Heart left ventricle (tissue), 13 donors: Measurements from ENCODE around the gene GCNT4.

Experiments
- POLR2A ChIP-seq, 2 donors: fragments of 450-650 bp; IDR thresholded peaks; one replicate each; pipeline ENCODE4 v1.6.1; 2017; ENCODE audit warnings: antibody characterized with exemption in 2 of 2, mild to moderate bottlenecking in 2 of 2, moderate library complexity in 2 of 2
- TF ChIP-seq, protein P1 (sequence below), 12 donors: fragments of 200-600 bp; sonication (generic) in 4 of 12; IDR thresholded peaks; one replicate each; pipeline versions ENCODE4 v1.5.0 to v1.8.0; 2018 to 2022; ENCODE audit warnings: antibody characterized with exemption in 12 of 12, mild to moderate bottlenecking in 5 of 12
- donor health status: ischemic (EF 13 %, LVEDD 7.1; RV severe dilation, severe dysfunction).
- donor health status: DM: no; HTN: yes; CAD: no.
- donor health status: DM: no; HTN: no; CAD: no.
- donor health status: ischemic (EF 25% LVEDD 6.9; RV normal size, moderate dysfunction).
- donor health status: ischemic (EF 25% LVEDD 5.7; RV mildly dilated, moderate dysfunction).
- donor health status: ischemic (EF 35%, LVEDD 5.7; RV mildly dilated, moderate dysfunction).
- donor health status: nonischemic (EF 11% LVEDD 7.7; RV severe dilation, severe dysfunction).
- donor health status: DM: yes; HTN: yes; CAD: no.
- donor health status: PGD.
- donor health status: ischemic (EF 29% LVEDD 5.4; RV normal size, mild dysfunction).
- donor health status: nonischemic (EF 23%, LVEDD 6.1; RV moderate dilation, normal function).

- TF ChIP-seq, protein P1, sequence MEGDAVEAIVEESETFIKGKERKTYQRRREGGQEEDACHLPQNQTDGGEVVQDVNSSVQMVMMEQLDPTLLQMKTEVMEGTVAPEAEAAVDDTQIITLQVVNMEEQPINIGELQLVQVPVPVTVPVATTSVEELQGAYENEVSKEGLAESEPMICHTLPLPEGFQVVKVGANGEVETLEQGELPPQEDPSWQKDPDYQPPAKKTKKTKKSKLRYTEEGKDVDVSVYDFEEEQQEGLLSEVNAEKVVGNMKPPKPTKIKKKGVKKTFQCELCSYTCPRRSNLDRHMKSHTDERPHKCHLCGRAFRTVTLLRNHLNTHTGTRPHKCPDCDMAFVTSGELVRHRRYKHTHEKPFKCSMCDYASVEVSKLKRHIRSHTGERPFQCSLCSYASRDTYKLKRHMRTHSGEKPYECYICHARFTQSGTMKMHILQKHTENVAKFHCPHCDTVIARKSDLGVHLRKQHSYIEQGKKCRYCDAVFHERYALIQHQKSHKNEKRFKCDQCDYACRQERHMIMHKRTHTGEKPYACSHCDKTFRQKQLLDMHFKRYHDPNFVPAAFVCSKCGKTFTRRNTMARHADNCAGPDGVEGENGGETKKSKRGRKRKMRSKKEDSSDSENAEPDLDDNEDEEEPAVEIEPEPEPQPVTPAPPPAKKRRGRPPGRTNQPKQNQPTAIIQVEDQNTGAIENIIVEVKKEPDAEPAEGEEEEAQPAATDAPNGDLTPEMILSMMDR (IDR thresholded peaks at IDR 0.05) = no peak
- no peak for TF ChIP-seq POLR2A (IDR thresholded peaks at IDR 0.05)
Measured at GRCh38 chr5:75072061-75072460, 19.7 kb upstream of the GCNT4 start.
